GM18520 (cell line): ENCODE data around the gene GTPBP2.
A peak's percentile ranks its signal among the peaks of the same experiment; 100 is the strongest.
"Not testable (repeated sequence)": the region's sequence is repeated elsewhere in the genome, so short reads cannot be mapped to it uniquely, and the experiment has no call there.

ENCODE experiments used
- ATAC-seq: cut with Tn5 transposase; IDR thresholded peaks from one replicate; pipeline ENCODE4 v1.9.1; 2021; ENCODE audit not compliant: unreplicated experiment

GTPBP2 gene

DNA sequence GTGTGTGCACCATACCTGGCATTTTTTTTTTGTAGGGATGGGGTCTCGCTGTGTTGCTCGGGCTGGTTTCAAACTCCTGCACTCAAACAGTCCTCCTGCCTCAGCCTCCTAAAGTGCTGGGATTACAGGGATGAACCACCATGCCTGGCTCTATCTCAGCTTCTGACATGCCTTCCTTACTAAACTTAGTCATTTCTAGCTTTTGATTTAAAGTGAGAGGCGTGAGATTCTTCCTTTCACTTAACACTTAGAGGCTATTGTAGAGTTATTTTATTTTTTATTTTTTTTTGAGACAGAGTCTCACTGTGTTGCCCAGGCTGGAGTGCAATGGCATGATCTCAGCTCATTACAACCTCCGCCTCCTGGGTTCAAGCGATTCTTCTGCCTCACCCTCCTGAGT lies 33.9 kb upstream of the GTPBP2 start:
- not testable (repeated sequence) for ATAC-seq

DNA sequence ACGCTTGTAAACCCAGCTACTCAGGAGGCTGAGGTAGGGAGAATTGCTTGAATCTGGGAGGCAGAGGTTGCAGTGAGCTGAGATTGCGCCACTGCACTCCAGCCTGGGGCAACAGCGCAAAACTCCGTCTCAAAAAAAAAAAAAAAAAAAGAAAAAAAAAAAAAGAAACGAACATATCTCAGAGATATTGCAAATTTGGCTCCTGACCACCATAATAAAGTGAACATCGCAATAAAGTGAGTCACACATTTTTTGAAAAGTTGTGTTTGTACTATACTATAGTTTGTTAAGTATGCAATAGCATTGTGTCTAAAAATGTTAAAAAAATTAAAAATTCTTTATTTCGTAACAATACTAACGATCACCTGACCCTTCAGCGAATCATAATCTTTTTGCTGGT lies 29.1 kb upstream of the GTPBP2 start:
- no peak for ATAC-seq

DNA sequence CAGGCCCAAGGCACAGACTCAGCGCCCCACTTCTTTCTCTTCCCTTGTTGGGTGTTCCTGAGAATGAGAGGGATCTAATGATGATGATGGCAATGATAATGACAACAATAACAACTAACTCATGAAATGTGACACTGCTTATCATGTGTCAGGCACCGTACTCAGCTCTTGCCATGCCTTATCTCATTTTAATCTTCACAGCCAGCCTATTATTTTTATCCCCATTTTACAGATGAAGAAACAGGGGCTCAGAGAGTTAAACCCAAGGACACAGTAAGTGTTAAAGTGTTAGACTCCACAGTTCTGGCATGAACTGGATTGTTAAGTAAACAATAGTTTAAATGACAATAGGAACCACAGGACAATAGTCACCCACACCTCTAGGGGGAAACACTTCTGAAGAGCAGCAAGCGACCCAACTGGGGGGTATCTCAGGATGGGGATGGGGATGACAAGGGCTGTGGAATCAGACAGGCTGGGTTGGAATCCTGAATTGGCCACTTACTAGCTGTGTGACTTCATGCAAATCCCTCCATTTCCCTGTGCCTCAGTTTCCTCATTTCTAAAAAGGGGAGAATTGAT lies 28.2 kb upstream of the GTPBP2 start:
- no peak for ATAC-seq

DNA sequence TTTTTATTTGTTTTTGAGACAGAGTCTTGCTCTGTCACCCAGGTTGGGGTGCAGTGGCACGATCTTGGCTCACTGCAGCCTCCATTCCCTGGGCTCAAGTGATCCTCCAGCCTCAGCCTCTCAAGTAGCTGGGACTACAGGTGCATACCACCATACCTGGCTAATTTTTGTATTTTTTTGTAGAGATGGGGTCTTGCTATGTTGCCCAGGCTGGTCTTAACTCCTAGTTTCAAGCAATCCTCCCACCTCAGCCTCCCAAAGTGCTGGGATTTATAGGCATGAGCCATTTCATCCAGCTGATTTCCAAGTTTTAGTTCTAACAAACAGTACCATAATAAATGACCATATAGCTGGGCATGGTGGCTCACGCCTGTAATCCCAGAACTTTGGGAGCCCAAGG lies 23.8 kb upstream of the GTPBP2 start:
- not testable (repeated sequence) for ATAC-seq

DNA sequence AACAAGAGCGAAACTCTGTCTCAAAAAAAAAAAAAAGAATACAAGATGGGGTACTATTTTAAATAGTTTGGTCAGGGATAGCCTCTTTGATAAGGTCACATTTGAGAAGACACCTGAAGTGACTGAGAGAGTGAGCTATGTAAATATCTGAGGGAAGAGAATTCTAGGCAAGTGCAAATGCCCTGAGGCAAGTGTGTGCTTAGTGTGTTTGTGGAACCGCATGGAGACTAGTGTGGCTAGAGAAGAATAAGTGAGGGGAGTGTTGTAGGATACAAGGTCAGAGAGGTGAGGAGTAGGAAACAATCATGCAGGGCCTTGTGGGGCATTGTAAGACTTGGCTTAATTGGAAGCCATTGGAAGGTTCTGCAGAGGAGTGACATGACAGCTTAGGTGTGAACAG lies 19.2 kb upstream of the GTPBP2 start:
- no peak for ATAC-seq

DNA sequence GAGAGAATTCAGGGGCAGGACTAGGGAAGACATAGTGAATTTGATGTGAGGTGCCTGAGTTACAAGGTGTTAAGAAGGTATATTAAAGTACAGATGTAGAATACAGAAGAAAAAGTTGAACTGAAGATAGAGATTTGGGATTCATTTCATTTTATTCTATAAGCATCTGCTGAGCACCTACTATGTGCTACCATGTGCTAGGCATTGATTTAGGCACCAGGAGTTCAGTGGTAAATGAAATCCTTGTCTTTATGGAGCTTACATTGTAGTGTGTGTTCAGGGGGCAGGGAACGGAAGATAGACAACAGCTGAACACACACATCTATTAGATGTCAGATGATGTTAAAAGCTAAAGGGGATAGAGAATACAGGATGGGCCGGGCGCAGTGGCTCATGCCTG lies 18.5 kb upstream of the GTPBP2 start:
- no peak for ATAC-seq

DNA sequence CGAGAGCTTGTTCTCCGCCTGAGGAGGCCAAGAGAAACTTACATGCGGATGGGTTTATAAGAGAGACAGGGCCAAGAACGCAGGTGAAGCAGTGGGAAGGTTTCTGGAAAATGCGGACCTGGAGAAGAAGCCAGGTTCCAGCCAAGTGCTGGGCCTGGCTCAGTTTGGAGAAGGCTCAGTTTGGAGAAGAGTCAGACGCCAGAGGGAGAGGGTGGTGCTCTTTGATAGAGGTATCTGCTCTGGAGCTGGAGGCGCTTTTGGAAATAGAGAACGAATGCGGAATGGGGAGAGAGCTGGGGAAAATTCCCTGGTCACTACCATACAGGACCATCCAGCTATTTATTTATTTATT lies 16.5 kb upstream of the GTPBP2 start:
- no peak for ATAC-seq

DNA sequence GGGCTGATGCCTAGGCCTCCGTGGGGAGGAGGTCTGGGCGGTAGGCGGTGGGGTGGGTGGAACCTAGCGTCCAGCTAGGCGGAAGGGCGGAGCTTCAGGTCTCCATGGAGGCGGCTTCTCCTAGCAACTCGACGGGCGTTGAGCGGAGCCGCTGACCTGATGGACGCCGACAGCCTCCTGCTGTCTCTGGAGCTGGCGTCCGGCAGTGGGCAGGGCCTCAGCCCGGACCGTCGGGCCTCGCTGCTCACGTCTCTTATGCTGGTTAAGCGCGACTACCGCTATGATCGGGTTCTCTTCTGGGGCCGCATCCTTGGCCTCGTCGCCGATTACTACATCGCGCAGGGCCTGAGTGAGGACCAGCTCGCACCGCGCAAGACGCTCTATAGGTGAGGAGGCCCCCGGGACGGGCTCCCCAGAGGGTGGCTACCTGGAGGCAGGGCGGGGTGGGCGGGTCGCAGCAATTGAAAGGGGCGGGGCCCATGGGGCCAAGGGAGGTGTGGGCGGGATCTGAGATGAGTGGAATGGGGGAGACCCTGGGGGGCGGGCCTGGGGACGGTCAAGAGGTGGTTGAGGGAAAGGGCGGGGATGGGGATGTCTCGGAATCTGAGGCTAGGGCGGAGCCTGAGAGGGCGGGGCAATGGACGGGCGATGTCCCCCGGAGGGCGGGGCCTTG lies 16.0 kb upstream of the GTPBP2 start, which contains the start of gene RSPH9:
RSPH9 (plus strand) TSS at position 97 of the 673 bp plus-strand sequence; CDS start at position 160, 63 bp downstream.
- ATAC-seq: no peak

DNA sequence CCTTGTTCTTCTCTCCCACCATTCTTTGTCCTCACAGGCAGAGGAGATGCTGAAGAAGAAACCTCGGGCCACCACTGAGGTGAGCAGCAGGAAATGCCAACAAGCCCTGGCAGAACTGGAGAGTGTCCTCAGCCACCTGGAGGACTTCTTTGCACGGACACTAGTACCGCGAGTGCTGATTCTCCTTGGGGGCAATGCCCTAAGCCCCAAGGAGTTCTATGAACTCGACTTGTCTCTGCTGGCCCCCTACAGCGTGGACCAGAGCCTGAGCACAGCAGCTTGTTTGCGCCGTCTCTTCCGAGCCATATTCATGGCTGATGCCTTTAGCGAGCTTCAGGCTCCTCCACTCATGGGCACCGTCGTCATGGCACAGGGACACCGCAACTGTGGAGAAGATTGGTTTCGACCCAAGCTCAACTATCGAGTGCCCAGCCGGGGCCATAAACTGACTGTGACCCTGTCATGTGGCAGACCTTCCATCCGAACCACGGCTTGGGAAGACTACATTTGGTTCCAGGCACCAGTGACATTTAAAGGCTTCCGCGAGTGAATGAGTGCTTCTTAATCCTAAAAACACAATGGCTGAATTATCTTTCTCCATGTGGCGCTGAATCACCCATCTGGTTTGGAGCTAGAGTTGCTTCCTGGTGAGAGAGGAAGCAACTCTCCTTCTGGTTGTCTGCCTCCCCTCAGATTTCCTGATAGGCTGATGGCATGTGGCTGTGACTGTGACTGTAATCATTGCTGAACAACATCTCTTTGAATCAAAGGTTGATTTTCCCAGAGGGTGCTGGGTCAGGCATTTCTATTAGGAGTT lies 11.1 kb upstream of the GTPBP2 start:
- ATAC-seq: no peak

DNA sequence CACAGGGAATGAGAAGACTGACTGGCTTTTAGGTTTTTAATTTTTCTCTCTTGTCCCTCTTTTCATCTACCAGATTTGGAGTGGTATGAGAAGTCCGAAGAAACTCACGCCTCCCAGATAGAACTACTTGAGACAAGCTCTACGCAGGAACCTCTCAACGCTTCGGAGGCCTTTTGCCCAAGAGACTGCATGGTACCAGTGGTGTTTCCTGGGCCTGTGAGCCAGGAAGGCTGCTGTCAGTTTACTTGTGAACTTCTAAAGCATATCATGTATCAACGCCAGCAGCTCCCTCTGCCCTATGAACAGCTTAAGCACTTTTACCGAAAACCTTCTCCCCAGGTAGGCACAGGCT lies 7.2 kb upstream of the GTPBP2 start:
- ATAC-seq: no peak

DNA sequence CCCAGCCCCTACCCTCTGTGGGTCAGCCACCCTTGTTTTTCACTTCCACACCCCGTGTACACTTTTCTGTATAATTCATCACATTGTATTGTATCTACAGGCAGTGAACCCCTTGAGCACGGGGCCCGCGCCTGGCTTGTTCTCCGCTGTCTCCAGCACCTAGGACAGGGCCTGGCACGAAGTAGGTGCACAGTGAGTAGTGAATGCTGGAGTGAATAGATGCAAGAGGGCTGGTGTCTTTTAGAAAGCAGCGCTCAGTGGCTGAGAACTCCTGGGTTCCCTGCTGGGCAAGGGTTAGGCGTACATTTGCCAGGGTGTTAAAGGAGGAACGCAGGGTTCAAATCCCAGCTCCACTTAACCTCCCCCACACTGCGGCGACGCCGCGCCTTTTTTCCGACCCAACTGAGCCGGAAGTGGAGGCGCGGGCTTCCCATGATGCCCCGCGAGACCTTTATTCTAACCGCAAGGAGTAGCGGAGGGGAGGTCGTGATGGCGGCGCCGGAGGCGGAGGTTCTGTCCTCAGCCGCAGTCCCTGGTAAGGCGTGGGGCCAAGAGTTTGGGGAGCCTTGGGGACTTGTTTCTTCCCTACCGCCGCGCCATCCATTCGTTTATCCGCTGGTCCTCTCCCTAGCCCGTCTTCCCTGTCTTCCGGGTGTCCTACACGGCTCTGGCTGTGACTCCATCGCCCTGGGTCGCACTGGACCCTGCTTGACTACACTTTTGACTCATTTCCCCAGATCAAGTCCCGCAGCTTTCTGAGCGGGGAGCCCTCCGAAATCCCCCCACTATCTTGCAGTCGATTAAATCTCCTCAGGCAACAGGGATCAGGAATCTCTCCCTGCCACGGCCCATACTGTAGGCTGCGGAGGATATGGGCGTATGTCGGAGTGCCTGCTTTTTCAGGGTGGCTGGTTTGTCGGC lies 6.6 kb upstream of the GTPBP2 start, which contains the start of gene MAD2L1BP:
MAD2L1BP (plus strand) TSS at position 454 of the 921 bp plus-strand sequence; CDS start at position 490, 36 bp downstream.
- ATAC-seq: peak; percentile 64

DNA sequence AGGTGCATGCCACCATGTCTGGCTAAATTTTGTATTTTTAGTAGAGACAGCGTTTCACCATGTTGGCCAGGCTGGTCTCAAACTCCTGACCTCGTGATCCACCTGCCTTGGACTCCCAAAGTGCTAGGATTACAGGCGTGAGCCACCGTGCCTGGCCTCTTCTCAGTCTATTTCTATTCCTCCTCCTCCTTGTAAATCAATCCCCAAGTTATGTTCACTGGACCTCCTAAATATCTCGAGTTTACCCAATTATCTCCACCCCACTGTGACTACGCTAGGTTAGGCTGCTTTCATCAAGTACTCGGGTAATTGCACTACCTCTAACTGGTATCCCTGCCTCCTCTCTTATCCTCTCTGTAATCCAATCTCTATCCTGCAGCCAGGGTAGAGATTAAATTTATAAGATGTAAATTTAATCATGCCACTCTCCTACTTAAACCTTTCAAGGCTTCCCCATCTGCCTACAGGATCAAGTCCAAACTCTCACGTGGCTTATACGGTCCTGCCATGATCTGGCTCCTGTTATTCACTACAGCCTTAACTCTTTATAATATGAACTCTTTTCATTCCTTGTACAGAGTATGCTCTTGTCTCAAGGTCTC lies 5.7 kb upstream of the GTPBP2 start:
- ATAC-seq: no peak

DNA sequence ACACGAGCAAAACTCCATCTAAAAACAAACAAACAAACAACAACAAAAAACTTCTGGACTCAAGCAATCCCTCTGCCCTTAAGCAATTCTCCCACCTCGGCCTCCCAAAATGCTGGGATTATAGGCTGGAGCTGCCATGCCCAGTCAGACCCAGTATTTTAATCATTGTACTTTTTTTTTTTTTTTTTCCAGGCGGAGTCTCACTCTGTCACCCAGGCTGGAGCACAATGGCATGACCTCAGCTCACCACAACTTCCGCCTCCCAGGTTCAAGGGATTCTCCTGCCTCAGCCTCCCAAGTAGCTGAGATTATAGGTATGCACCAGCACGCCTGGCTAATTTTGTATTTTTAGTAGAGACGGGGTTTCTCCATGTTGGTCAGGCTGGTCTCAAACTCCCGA lies 3.9 kb upstream of the GTPBP2 start:
- not testable (repeated sequence) for ATAC-seq

DNA sequence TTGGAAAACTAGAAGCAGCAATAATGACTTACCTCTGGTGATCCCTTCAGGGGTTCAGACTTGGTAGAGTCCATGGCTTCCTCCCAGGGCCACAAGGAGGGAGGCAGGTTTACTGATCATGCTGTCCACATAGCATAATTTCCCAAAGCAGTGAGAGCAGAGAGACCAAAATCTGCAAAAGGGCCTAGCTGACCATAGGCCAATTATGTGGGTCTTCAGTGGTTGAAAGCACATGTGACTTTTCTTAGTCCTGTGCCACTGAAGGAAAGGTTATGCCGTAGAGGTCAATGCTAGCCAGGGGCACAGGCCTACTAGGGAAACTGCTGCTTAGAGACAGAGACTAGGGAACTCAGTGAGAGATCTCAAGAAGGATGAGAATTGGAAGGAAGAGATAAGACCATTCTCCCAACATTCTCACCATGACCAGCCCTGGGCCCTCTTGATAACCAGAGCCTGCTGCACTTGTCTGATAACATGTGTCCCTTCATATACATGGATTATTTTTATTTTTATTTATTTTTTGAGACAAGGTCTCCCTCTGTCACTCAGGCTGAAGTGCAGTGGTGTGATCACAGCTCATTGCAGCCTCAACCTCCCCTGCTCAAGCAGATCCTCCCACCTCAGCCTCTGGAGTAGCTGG lies 2.0 kb upstream of the GTPBP2 start:
- ATAC-seq: no peak

DNA sequence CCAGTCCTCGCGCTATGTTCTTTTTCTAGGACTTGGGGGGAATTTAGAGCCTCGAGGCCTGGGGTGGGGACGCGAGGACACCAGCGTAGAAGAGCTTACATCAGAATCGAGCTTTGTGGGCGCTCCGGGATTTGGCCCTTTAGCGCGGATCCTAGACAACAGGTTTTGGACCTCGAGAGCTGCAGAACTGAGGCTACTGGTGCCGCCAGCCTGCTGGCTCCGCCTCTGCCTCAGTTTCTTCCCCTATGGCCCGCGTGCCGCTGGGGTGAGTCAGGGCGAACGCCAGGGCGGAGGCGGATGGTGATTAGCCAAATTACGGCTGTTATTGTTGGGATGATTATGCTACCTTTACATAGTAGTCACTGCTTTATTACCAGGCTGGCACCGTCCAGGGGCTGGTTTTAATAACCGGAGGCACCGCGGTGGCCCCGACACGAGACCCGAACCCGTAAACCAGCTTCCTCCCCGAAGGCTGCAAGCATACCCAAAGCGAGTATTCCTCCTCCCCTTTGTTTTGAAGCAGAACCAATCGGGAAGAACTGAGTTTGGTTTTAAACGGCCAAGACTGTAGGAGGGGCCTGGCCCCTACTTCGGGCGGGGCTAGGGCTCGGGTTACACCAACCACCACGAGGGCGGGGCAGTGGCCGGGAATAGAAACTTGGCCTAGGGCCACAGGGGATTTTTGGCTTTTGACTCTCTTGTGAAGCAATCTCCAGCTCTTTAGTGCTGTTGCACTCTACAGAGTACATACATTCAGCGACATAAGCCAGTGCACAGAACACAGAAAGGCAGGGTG lies 639 bp upstream of the GTPBP2 start:
- ATAC-seq: peak; percentile 49

DNA sequence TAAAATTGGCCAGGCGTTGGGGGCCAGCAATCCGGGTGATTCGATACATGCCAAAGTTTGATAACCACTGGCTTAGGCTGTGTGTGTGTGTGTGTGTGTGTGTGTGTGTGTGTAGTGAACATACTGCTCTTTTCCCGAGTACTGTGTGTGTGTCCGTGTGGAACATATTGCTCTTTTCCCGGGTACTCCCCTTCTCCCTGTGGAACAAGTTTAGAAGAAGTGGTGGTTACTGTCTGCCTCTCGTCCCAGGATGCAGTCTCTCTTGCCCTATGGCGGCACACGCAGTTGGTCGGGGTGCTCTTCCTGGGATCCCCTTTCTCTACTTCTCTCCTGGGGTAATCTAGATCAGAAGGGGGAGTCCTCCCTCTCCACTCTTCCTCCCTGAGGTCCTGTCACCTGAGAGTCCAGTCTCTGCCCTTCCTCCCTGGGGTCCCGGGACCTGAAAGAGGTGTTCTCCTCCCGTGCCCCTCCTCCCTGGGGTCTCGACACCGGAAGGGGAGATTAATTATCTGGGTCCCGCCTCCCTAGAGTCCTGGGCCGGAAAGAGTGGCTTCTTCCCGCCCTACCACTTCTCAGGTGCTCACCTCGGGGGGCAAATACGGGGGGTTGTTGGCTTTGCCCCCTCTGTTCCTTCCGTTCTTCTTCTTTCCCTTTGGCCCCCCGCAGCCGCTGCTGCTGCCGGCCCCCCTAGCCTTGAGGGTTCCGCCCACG lies 516 bp downstream of the GTPBP2 start:
- ATAC-seq: no peak

DNA sequence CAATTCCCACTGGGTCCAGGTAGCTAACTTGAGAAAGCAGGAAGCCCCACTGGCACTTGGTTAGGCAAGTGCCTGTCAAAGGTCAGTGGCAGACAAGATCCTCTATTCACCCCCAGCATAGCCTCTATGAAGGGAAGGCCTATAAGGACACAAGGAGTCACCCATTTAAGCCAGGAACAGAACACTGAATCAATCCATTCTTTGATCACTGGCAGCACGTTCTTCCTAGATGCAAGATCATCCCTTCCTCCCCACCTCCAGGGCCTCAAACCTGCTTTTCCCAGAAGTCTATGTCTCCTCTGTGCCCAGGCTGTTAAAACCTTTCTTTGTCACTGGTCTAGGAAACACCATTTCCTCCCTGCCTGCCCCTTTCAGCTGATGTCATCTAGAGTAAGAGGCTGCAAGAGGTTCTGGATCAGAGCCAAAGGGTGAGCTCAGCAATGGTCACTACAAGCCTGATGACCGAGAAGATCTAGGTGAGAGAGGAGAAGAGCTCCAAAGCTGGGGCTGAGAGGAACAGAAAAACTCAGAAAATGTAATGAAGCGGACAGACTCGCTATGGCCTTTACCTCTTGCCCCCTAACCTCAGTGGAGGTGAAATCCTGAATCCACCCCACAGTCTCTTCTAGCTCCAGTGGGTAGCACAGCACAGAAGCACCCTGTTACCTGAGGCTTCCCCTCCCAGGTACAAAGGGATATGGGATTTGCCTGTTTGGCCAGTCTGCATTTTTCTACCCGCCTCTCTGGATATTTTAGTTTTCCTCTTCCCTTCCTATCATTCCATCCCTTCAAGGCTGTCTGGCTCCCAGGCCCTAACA lies 1.8 kb downstream of the GTPBP2 start:
- no peak for ATAC-seq
